Measurements from ENCODE around the gene DHRS3. TPM values are rescaled to one million over a fixed set of nuclear protein-coding genes. Genes with fewer than 3 reads are reported as not detected.

Gene DHRS3
- total RNA-seq, 1 experiment from 2014 or later: 87.0 TPM

GRCh38 chr1:12600880-12601633, 17.0 kb downstream of the DHRS3 start:
- Histone ChIP-seq H3K27ac (ENCODE audit: low read depth, low read length) (peak overlapping the region; percentile 23; the same call in 1 of the 2 replicates), H3K79me2 (ENCODE audit: insufficient read depth, low read length) (peaks cover 70% of the 10 kb centered on the region), H3K9me2 (ENCODE audit: insufficient read depth) (no peaks in the 10 kb centered on the region), H3K4me2 (ENCODE audit: low read length) (peak overlapping the region; percentile 67), H3K36me3 (ENCODE audit: control insufficient read depth in 1 of 2, insufficient read depth in 2 of 2, low read length in 2 of 2) (no peaks in the 10 kb centered on the region), H3K9ac (ENCODE audit: low read length) (peak overlapping the region; percentile 32), H3K4me3 (replicated peaks in 1 of 2; ENCODE audit: low read depth in 1 of 2, low read length in 2 of 2) (no peak overlapping the region), H2AFZ (ENCODE audit: low read depth, low read length, poor library complexity, severe bottlenecking) (no peak overlapping the region), H3K27me3 (ENCODE audit: insufficient read depth, low read length) (no peaks in the 10 kb centered on the region), H3K4me1 (ENCODE audit: control insufficient read depth in 1 of 2, insufficient read depth in 2 of 2, low read length in 2 of 2) (peaks cover 73 to 98% of the 10 kb centered on the region in 2 experiments), H4K20me1 (ENCODE audit: insufficient read depth) (no peaks in the 10 kb centered on the region), H3K9me3 (ENCODE audit: control insufficient read depth in 1 of 2, insufficient read depth in 1 of 2, low read depth in 1 of 2, low read length in 2 of 2) (no peaks in the 10 kb centered on the region)
- ChIA-PET CTCF (interaction anchor here (0.6 to 2.3 kb wide), 9 partner anchors 13 to 282 kb away, joined by 3 to 17 read pairs (median 3); partner anchors contain the start of gene DHRS3), POLR2A (interaction anchor here (0.6 to 1.2 kb wide), 2 partner anchors 17 to 78 kb away, joined by 3 read pairs; partner anchors contain the start of gene DHRS3), RAD21 (ENCODE audit: low non-redundant PET in 1 of 2, low total read pairs in 2 of 2, uncharacterized antibody in 2 of 2, unreplicated experiment in 2 of 2) (interaction anchor here (0.5 to 2.3 kb wide), 5 partner anchors 13 to 328 kb away, joined by 3 to 12 read pairs (median 3); partner anchors contain the start of gene DHRS3 (in 2 of the 2))
- DNase-seq (ENCODE audit: low read depth, low spot score) (no peak), ATAC-seq (peak; percentile 39)
- intact Hi-C loops (cut with micrococcal nuclease): loop anchor here (1.0 kb wide), 1 partner anchor 18 kb away; no protein-coding TSS in a partner anchor
- no TSS peak for BruUV-seq (replicated peaks)
- no peak for TF ChIP-seq ZFX (IDR thresholded peaks at IDR 0.05)
- no peak for TF ChIP-seq MAX (IDR thresholded peaks at IDR 0.05)
- TF ChIP-seq SRF (IDR thresholded peaks at IDR 0.05; ENCODE audit: low read depth): no peak
- TF ChIP-seq CBX3 (IDR thresholded peaks at IDR 0.05; ENCODE audit: low read depth): no peak
- peak in 2 of 3 experiments; percentile 67 to 81; a peak in 4 of 6 replicates for TF ChIP-seq CTCF (IDR thresholded peaks at IDR 0.05 in 2 of 3, conservative IDR thresholded peaks at IDR 0.05 in 1 of 3; ENCODE audit: borderline replicate concordance in 1 of 3, insufficient read depth in 1 of 3, low read depth in 2 of 3, low read length in 2 of 3)

Data from HCT116 (cell line).